Coronary artery (tissue), 2 donors: ENCODE results near the gene NEUROG1.

ENCODE experiments used
- DNase-seq: peaks from one replicate; pipeline ENCODE4 v3.0.0-alpha.2; 2017; ENCODE audit warnings: low spot score
- H3K27ac ChIP-seq, 2 donors: fragments of 200-600 bp; sonication (generic); one replicate each; pipeline ENCODE4 v1.5.1; 2016 to 2019
- H3K4me3 ChIP-seq: fragments of 200-600 bp; sonication (generic); 2 replicates; pipeline ENCODE4 v1.5.1; 2016; ENCODE audit warnings: mild to moderate bottlenecking, moderate library complexity
- CTCF ChIP-seq: fragments of 200-600 bp; sonication (generic); IDR thresholded peaks from one replicate; pipeline ENCODE4 v1.5.1; 2019; ENCODE audit warnings: antibody characterized with exemption

The NEUROG1 gene

GRCh38 chr5:135526924-135527323 lies 8.8 kb downstream of the NEUROG1 start:
- no peak for DNase-seq
- no peak for TF ChIP-seq CTCF
- no peak overlapping the region for H3K4me3 ChIP-seq
- no peak overlapping the region for H3K27ac ChIP-seq

DNA sequence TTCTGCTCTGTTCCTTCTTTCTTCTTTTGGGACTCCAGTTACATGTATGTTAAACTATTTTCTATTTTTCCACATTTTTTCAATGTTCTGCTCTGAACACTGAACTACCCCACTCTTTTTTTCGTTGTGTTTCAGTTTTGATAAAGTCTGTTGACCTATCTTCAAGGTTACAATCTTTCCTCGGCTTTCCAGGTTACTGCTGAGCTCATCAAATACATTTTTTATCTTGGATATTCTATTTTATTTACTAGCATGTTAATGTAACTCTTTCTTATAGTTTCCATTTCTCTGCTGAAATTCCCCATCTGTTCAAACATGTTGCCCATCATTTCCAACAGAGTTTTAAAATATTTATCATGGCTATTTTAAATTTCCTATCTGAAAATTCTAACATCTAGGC lies 13.8 kb downstream of the NEUROG1 start:
- no peak overlapping the region for H3K27ac ChIP-seq
- no peak for TF ChIP-seq CTCF
- no peak overlapping the region for H3K4me3 ChIP-seq
- no peak for DNase-seq

DNA sequence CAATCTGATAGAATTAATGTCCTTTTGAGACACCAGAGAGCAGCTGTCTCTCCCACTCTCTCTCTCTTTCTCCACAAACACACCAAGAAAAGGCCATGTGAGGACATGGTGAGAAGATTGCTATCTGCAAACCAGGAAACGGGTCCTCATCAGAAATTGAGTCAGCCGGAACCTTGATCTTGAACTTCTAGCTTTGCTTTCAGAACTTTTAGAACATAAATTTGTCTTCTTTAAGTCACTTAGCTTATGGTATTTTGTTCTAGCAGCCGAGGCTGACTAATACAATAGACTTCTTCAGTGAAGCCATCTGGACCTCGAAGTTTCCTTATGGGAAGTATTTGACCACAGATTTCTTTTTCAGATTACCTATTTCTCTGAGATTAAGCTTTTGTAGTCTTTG lies 18.1 kb downstream of the NEUROG1 start:
- TF ChIP-seq CTCF = no peak

GRCh38 chr5:135514116-135514515 lies 21.6 kb downstream of the NEUROG1 start:
- no peak for TF ChIP-seq CTCF
- no peak overlapping the region for H3K4me3 ChIP-seq
- no peak for DNase-seq
- H3K27ac ChIP-seq = no peak overlapping the region

More for the DNA sequence above, 18.1 kb downstream of the NEUROG1 start:
- DNase-seq = no peak
- Histone ChIP-seq H3K27ac (no peak overlapping the region), H3K4me3 (no peak overlapping the region)

DNA sequence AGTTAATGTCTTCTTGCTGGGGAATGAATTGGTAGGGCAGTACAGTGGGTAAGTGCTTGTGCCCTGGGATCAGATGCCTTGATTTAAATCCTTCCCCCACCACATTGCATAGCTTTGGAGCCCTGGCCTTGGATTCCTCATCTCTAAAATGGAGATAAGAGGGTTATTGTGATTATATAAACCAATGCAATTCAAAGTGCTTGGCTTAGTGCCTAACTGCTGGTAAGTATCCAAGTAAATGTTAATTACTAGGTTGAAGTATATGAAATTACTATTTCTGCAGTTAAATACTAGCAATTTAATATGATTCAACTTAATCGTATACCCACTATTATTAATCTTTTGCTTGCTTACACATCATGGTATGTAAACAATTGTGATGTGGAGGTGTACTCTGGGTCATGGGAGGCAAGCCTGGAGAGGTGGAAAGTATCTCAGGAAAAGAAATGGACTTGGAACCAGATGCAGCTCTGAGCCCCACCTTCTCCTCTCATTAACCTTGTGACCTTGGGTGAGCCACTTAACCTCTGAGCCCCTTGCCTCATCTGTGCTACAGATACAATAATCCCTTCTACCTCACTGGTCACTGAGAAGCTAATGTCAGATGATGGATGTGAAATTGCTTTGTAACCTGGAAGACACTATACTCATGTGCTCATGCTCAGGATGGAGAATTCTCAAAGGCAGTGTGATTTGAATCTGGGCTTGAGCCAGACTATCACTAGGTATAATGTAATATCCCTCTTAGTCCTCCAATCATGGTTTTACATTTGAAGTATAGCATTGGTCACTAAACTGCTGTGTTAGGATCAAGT lies 23.8 kb downstream of the NEUROG1 start:
- TF ChIP-seq CTCF = no peak
- Histone ChIP-seq H3K27ac (no peak overlapping the region), H3K4me3 (no peak overlapping the region)
- no peak for DNase-seq

DNA sequence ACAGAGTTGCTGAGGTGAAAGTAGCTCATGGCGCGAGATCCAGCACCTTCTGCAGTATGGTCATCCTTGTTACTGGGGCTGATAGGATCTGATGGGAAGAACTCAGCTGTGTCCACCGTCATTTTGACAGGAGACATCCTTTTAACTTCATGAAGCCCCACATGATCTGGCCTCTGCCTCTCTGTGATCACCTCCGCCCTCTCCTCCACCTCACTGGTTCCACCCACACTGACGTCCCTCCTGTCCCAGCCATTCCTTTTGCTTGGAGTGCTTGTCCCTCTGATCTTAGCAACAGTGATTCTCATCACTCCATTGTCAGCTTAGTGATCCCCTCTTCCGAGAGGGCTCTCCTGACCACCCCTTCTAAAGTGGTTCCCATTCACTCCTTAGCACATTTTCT lies 25.8 kb downstream of the NEUROG1 start:
- no peak for DNase-seq

More for the DNA sequence above, 25.8 kb downstream of the NEUROG1 start:
- TF ChIP-seq CTCF = no peak
- Histone ChIP-seq H3K27ac (no peak overlapping the region), H3K4me3 (no peak overlapping the region)
